ENCODE measurements around the gene SHROOM3. TPM values are rescaled to one million over a fixed set of nuclear protein-coding genes. Genes with fewer than 3 reads are reported as not detected.

SHROOM3 gene
- polyA plus RNA-seq, 1 donor from 2014 or later, result 2.7 TPM

GRCh38 chr4:76703676-76704075, 268.6 kb downstream of the SHROOM3 start:
- no peaks in the 10 kb centered on the region for H3K9me3 ChIP-seq (ENCODE audit: low read length)
- H3K4me2 ChIP-seq (ENCODE audit: low read length), result no peak overlapping the region
- no peaks in the 10 kb centered on the region for H3K36me3 ChIP-seq (ENCODE audit: insufficient read depth, low read length)
- no peak overlapping the region for H3K27ac ChIP-seq (ENCODE audit: low read length)
- H3K9ac ChIP-seq (ENCODE audit: low read length), result no peak overlapping the region
- no peaks in the 10 kb centered on the region for H3K27me3 ChIP-seq (ENCODE audit: insufficient read depth, low read depth, low read length)
- TF ChIP-seq SMC3 (conservative IDR thresholded peaks at IDR 0.05; ENCODE audit: poor library complexity), result no peak
- no peak for TF ChIP-seq REST (IDR thresholded peaks at IDR 0.05; ENCODE audit: borderline replicate concordance)
- no peak for TF ChIP-seq MXI1 (conservative IDR thresholded peaks at IDR 0.05; ENCODE audit: poor library complexity, severe bottlenecking)
- no peak for TF ChIP-seq TAF1 (IDR thresholded peaks at IDR 0.05; ENCODE audit: low read depth)
- no peak for TF ChIP-seq EP300 (conservative IDR thresholded peaks at IDR 0.05; ENCODE audit: poor library complexity, severe bottlenecking)
- TF ChIP-seq CTCF (IDR thresholded peaks at IDR 0.05; ENCODE audit: poor library complexity, severe bottlenecking), result no peak
- no peak for TF ChIP-seq POLR2AphosphoS5 (IDR thresholded peaks at IDR 0.05)
- no peak for TF ChIP-seq RAD21 (conservative IDR thresholded peaks at IDR 0.05)
- TF ChIP-seq EZH2 (IDR thresholded peaks at IDR 0.05; ENCODE audit: borderline replicate concordance, insufficient read depth, low read length, poor library complexity, severe bottlenecking), result no peak
- no peaks in the 10 kb centered on the region for H4K20me1 ChIP-seq (ENCODE audit: insufficient read depth)
- no peak overlapping the region for H3K4me3 ChIP-seq (ENCODE audit: low read length)
- no peaks in the 10 kb centered on the region for H3K9me2 ChIP-seq (ENCODE audit: insufficient read depth, low read length)
- H2AFZ ChIP-seq (ENCODE audit: low read depth, low read length), result no peak overlapping the region
- H3K79me2 ChIP-seq (replicated peaks; ENCODE audit: insufficient read depth, low read length), result peaks cover 52% of the 10 kb centered on the region
- H3F3A ChIP-seq (ENCODE audit: insufficient read depth, low read length, poor library complexity, severe bottlenecking), result no peaks in the 10 kb centered on the region

GRCh38 chr4:76704133-76704881, 269.3 kb downstream of the SHROOM3 start:
- H3K9ac ChIP-seq (ENCODE audit: low read length), result no peak overlapping the region
- no peak overlapping the region for H2AFZ ChIP-seq (ENCODE audit: low read depth, low read length)
- H3K36me3 ChIP-seq (ENCODE audit: insufficient read depth, low read length), result no peaks in the 10 kb centered on the region
- H3K4me2 ChIP-seq (ENCODE audit: low read length), result no peak overlapping the region
- no peak overlapping the region for H3K27ac ChIP-seq (ENCODE audit: low read length)
- TF ChIP-seq EZH2 (IDR thresholded peaks at IDR 0.05; ENCODE audit: borderline replicate concordance, insufficient read depth, low read length, poor library complexity, severe bottlenecking) (no peak), RAD21 (conservative IDR thresholded peaks at IDR 0.05) (no peak), TAF1 (IDR thresholded peaks at IDR 0.05; ENCODE audit: low read depth) (no peak), POLR2AphosphoS5 (IDR thresholded peaks at IDR 0.05) (no peak), EP300 (conservative IDR thresholded peaks at IDR 0.05; ENCODE audit: poor library complexity, severe bottlenecking) (no peak), REST (IDR thresholded peaks at IDR 0.05; ENCODE audit: borderline replicate concordance) (no peak), SMC3 (conservative IDR thresholded peaks at IDR 0.05; ENCODE audit: poor library complexity) (no peak), CTCF (IDR thresholded peaks at IDR 0.05; ENCODE audit: poor library complexity, severe bottlenecking) (no peak), MXI1 (conservative IDR thresholded peaks at IDR 0.05; ENCODE audit: poor library complexity, severe bottlenecking) (no peak)
- no peaks in the 10 kb centered on the region for H3F3A ChIP-seq (ENCODE audit: insufficient read depth, low read length, poor library complexity, severe bottlenecking)
- H3K9me3 ChIP-seq (ENCODE audit: low read length), result no peaks in the 10 kb centered on the region
- H3K9me2 ChIP-seq (ENCODE audit: insufficient read depth, low read length), result no peaks in the 10 kb centered on the region
- no peak overlapping the region for H3K4me3 ChIP-seq (ENCODE audit: low read length)
- no peaks in the 10 kb centered on the region for H4K20me1 ChIP-seq (ENCODE audit: insufficient read depth)
- H3K79me2 ChIP-seq (replicated peaks; ENCODE audit: insufficient read depth, low read length), result peaks cover 46% of the 10 kb centered on the region
- H3K27me3 ChIP-seq (ENCODE audit: insufficient read depth, low read depth, low read length), result no peaks in the 10 kb centered on the region

Data from neural cell (in vitro differentiated cells).